Frontal cortex (tissue), 4 donors: Measurements from ENCODE around the gene PHETA2. TPM values are rescaled to one million over a fixed set of nuclear protein-coding genes. Genes with fewer than 3 reads are reported as not detected.
"Not testable (repeated sequence)": the region's sequence is repeated elsewhere in the genome, so short reads cannot be mapped to it uniquely, and the experiment has no call there.

Experiments used
- DNase-seq, 2 donors: peaks; one replicate each; pipeline ENCODE4 v3.0.0; 2012; ENCODE audit warnings: low spot score in 2 of 2
- FAIRE-seq: peaks from 2 replicates; lab custom pipeline; 2012; peaks lifted over from hg19 to GRCh38; lab: Jason Lieb, UNC
- small RNA-seq: library from RNA; depleted of rRNA; stranded (forward); fragments of <200 nt; gene quantifications from one replicate; pipeline ENCODE3, GENCODE V24; 2014
- total RNA-seq: library from RNA; depleted of rRNA; stranded (reverse); fragments of >200 nt; gene quantifications from one replicate; pipeline ENCODE4 v1.2.3, GENCODE V29; 2014
- donor health status: control.
- donor health status: control.
- donor health status: control.

Gene PHETA2
- total RNA-seq, 1 donor from 2014 or later, result 4.5 TPM

DNA sequence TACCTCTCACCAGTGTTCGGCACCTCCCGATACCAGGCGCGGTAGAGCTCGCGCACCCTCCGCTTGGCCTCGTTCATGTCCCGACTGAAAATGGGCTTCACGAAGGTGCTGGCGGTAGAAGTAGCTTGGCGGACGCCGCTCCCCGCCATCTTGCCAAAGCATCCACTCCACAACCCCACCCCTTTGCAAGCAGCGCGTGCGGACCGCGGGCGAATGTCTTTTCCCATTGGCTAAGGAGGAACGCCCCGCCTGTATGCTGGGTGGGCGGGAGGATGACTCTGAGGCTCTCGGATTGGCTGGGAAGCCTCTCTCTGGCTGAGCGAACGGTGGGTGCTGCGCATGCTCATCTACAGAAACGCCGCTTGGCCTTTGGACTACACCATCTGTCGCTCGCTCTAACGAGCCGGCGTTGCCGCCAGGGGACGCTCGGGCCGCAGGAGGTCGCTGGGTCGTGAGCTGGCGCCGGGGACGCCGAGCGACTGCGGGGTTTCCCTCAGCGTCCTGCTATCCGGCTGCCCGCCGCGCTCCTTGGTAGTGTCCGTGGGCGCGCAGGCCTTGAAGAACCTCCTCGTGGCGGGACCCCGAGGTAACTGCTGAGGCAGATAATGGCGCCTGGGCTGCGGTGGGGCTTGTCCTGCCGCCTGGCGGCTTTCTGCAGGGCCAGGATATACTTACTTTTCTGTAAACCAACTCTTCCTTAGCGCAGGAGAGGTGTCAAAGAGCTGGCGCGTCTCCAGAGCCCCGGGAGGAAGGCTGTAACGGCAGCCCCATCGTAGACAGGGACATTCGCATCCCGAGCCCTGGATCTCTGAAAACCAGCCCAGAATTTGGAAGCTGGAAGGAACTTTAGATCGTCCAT lies 16.8 kb downstream of the PHETA2 start, which contains the start of gene NDUFA6:
Gene NDUFA6, minus strand, starts transcription at position 177 of the 859 bp plus-strand sequence. Its CDS starts 28 bp downstream, at position 149.
- peak; percentile 93 to 97 for DNase-seq
- peak; percentile 93 for FAIRE-seq

DNA sequence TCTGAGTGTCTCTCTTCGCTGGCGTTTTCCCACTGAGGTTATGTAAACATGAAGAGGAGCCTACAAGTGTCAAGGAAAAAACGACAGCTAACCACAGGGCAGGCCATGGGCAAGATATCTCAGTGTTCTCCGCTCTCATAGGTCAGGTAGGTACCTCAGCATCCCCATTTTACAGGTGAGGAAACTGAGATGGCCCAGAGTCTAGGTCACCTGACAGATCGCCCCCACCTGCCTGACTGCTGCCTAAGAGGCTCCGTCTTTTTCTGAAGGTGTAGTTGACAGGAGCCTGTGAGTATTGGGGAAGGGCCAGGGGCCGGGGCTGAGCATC lies 17.4 kb downstream of the PHETA2 start:
- DNase-seq (no peak), FAIRE-seq (no peak)

GRCh38 chr22:42101199-42101598 lies 27.2 kb downstream of the PHETA2 start:
- FAIRE-seq (no peak), DNase-seq (no peak)

GRCh38 chr22:42104332-42104860 lies 30.3 kb downstream of the PHETA2 start:
- not testable (repeated sequence) for FAIRE-seq, DNase-seq

DNA sequence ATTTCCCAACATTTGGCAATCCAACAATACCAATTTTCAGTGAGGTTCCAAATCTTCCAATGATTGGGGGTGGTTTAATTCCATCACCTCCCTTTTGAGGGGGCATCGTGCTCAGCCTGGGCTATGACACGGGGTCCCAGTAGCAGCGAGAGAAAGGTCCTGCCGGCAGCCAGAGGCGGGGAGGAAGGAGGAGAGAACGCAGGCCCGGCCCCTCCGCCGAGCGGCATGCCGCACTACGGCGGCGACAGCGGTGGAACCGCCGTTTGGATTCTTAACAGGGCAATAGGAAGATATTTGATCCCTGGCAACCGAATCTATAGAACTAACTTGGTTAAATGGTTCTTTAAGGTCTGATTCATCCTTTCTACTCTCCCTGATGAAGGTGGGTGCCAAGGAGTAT lies 34.8 kb downstream of the PHETA2 start:
- FAIRE-seq (no peak), DNase-seq (no peak)

GRCh38 chr22:42111798-42112197 lies 37.8 kb downstream of the PHETA2 start:
- no peak for DNase-seq
- no peak for FAIRE-seq

DNA sequence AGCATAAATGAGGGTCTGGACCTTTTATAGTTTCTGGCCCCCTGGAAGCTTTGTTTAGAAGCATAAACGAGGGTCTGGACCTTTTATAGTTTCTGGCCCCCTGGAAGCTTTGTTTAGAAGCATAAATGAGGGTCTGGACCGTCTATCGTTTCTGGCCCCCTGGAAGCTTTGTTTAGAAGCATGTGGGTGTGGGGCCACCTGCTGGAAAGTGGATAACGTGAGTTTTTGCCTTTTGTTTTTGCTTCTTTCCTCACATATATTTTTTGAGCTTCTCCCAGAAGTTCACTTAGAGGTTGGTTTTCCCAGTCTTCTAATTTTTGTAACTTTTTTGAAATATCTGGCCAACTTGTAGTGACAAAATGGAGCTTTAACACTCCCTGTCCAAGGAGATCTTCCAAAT lies 38.7 kb downstream of the PHETA2 start:
- FAIRE-seq, DNase-seq: not testable (repeated sequence)

GRCh38 chr22:42114721-42115120 lies 40.7 kb downstream of the PHETA2 start:
- no peak for FAIRE-seq
- DNase-seq, result no peak

GRCh38 chr22:42115420-42115830 lies 41.4 kb downstream of the PHETA2 start:
- not testable (repeated sequence) for FAIRE-seq, DNase-seq

DNA sequence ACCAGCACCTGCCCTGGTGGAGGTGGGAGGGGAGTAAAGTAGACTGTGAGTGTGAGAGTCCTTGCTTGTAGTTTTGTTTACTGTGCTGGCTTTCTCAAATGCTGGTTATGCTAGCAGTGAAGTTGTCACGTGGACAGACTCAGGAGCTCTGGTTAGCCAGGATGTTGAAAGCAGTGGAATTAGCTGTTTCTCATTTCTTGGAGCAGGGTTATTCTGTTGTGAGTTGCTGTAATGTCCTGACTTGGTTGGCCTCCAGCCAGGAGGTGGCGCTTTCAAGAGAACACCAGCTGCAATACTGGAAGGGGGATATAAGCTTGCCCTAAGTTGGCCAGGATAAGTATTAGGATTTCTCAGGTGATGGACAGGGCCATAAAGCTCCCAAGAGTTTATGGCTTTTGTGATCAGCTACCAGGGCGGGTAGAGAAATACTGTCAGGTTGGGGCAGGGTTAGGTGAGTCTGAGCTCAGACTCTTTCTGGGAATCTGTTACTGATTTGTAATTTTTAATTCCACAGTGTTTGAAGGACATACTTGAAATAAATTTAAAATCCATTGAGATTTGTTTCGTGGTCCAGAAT lies 42.9 kb downstream of the PHETA2 start:
- no peak for DNase-seq
- no peak for FAIRE-seq

DNA sequence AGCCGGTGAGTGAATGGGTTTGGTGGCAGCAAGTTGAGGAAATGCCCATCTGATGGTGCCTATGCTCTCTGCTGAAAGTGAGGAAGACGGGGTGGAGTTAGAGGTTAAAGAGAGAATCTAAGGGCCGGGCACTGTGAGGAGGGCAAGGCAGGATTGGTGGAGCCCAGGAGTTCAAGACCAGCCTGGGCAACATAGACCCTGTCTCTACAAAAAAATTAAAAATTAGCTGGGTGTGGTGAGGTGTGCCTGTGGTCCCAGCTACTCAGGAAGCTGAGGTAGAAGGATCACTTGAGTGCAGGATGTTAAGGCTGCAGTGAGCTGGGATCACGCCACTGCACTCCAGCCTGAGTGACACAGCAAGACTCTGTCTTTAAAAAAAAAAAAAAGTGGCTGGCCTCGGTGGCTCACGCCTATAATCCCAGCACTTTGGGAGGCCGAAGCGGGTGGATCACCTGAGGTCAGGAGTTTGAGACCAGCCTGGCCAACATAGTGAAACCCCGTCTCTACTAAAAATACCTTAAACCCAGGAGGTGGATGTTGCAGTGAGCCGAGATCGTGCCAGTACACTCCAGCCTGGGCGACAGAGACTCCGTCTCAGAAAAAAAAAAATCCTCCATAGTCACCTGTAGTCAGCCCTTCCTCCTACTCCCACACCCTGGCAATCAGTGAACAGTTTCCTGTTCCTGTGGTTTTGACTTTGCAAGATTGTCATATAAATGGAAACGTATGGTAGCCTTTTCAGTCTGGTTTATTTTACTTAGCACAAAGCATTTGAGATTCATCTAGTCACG lies 46.4 kb downstream of the PHETA2 start:
- not testable (repeated sequence) for FAIRE-seq

DNA sequence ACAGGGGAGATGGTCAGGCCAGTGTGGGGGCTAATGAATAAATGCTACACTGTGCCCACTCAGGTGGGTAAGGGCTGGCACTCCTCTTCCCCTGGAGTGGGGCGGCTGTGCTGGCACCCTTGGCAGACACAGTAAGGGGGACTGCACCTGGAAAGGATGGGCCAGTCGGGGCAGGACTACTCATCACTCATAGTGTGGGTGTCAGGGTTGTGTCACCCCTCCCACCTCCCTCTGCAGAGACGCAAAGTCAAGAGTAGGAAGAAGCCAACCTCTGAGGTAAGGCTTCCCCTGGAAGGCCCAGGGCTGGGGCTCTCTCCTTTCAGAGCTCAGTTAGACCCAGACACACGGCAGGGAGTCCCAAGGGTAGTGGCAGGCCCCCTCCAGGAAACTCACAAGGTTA lies 49.5 kb downstream of the PHETA2 start:
- FAIRE-seq, DNase-seq: not testable (repeated sequence)

More for the DNA sequence above, 46.4 kb downstream of the PHETA2 start:
- DNase-seq, result not testable (repeated sequence)

DNA sequence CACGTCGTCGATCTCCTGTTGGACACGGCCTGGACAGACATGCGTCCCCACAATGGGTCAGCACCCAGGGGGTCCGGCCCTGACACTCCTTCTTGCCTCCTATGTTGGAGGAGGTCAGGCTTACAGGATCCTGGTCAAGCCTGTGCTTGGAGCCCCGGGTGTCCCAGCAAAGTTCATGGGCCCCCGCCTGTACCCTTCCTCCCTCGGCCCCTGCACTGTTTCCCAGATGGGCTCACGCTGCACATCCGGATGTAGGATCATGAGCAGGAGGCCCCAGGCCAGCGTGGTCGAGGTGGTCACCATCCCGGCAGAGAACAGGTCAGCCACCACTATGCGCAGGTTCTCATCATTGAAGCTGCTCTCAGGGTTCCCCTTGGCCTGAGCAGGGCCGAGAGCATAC lies 53.6 kb downstream of the PHETA2 start:
- no peak for FAIRE-seq
- no peak for DNase-seq

- not testable (repeated sequence) for DNase-seq, FAIRE-seq
These were observed 54.0 kb downstream of the PHETA2 start for GRCh38 chr22:42128007-42128406.

Small RNAs within 50 kb of the gene (small RNA-seq; reads per million reads assigned to genes)
- not detected for gene SNORD13P1

Other genes starting within 250 kb of the PHETA2 start
- 56.3 TPM for gene SREBF2, start 241.1 kb upstream of the PHETA2 start, total RNA-seq
- not detected for gene SHISA8, start 159.2 kb upstream of the PHETA2 start, total RNA-seq
- under 0.01 TPM for gene TNFRSF13C, start 147.4 kb upstream of the PHETA2 start, total RNA-seq
- gene CENPM, start 127.1 kb upstream of the PHETA2 start, total RNA-seq, result 3.7 TPM
- 123 TPM for gene SEPTIN3, start 104.8 kb upstream of the PHETA2 start, total RNA-seq
- 4.5 TPM for gene WBP2NL, start 75.5 kb upstream of the PHETA2 start, total RNA-seq
- gene NAGA, start 3.4 kb upstream of the PHETA2 start, total RNA-seq, result 13.5 TPM
- gene SMDT1, start 5.5 kb downstream of the PHETA2 start, total RNA-seq, result 20.0 TPM
- gene NDUFA6, start 16.5 kb downstream of the PHETA2 start, total RNA-seq, result 57.1 TPM
- 2.0 TPM for gene CYP2D6, start 56.6 kb downstream of the PHETA2 start, total RNA-seq
- gene TCF20, start 196.4 kb downstream of the PHETA2 start, total RNA-seq, result 60.3 TPM